HG03442 (cell line): Measurements from ENCODE around the gene HOXC6.

Experiments used
- ATAC-seq: cut with Tn5 transposase; IDR thresholded peaks from one replicate; pipeline ENCODE4 v1.9.1; 2021; ENCODE audit warnings: mild to moderate bottlenecking, moderate library complexity; ENCODE audit not compliant: unreplicated experiment

Gene HOXC6

DNA sequence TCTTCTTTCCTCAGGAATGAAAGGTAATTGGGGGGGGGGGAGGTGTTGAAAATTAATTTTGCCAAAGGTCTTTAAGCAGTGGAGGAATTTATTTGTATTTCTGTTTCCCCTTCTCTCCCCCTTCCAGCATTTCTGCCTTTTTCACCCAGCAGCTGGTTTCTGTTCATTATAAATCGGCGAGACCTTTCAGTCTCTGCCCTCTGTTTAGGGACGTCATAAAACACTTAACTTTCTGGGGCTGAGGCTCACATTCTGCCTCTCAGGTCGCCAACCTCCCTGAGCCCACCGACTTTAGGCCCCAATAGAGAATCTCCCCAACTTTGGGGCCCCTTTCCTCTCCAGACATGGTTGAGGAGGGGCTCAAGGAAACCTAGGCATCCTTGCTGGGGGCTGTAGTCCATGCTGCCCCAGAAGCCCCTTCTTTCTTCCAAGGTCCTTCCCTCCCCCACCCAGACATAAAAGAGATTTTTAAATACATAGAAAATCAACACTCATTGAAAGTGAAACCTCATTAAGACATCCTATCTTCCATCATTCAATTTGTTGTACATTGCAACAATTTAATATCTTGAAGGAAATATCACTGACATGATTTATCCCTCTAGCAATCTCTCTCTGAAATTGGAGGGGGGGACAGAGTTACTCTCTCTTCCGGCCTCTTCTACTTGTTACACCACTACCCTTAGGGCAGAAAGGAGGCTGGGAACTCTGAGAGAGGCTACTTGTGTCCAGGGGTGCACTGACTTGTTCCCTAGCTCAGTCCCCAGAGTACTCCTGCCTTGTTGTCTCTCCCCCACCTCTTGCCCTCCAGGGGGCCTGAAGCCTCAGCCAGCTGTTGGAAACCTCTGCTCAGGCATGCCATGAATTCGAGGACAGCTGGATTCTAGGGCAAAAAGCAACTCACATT lies 2.5 kb upstream of the HOXC6 start:
- no peak for ATAC-seq

DNA sequence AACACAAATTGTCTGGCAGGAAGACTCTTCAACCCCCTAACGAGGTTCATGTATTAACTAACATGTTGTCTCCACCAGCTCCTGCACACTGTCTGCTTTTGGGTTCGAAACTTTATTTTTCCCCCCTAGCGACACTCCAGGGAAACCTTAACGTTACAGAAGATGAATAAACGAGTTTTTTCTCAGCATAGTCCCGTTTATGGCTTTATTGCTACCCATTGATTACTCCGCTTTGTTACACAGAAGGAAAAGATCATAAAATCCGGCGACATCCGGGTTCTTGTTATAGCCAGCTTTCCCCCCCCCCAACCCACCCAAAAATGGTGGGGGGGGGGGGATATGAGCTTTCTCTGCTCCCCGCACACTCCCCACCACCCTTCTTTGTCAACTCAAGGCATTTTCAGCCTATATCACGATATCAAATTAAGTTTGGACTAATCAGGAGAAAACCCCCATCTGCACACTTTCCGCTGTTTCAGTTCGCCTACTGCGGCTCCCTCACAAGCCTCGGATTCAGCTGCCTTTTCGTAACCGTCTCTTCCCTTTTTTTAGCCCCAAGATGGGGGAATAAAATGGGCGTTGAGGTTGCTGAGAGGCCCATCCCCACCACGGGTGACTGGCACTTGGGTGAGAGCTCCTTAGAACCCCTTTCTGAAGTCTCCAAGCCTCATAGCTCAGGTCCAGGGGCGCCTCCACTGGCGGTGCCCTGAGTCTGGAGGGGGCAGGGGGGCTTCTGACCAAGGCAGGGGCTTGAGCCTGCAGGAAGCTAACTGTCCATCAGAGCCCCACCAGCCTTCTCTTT lies 1.4 kb upstream of the HOXC6 start:
- ATAC-seq, result no peak

GRCh38 chr12:54027442-54027786 lies 826 bp upstream of the HOXC6 start:
- ATAC-seq, result no peak

- ATAC-seq, result no peak
Observed at GRCh38 chr12:54029529-54030441, 1.5 kb downstream of the HOXC6 start.

DNA sequence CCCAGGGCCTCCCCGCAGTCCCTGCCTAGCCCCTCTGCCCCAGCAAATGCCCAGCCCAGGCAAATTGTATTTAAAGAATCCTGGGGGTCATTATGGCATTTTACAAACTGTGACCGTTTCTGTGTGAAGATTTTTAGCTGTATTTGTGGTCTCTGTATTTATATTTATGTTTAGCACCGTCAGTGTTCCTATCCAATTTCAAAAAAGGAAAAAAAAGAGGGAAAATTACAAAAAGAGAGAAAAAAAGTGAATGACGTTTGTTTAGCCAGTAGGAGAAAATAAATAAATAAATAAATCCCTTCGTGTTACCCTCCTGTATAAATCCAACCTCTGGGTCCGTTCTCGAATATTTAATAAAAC lies 2.2 kb downstream of the HOXC6 start:
- ATAC-seq, result no peak

GRCh38 chr12:54030889-54031471 lies 2.7 kb downstream of the HOXC6 start:
- ATAC-seq, result no peak

DNA sequence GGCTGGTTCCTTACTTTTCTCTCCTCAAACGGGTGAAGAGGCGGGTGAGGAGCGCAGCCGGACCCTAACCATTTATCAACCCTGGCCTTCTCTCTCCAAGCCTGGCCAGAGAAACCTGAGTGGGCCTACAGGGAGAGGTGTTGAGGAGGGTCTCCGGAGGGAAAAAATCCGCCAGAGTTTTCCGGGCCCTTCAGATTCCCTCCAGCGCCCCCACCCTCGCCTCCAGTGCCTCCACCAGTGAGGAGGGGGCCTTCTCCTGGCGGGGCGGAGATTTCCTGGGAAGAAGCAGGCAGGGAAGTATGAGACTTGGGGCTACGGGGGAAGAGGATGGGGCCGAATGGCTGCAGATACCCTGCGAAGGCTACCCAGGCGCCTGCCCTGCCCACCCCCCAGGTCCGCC lies 3.2 kb downstream of the HOXC6 start:
- no peak for ATAC-seq

- ATAC-seq, result no peak
Observed at GRCh38 chr12:54032086-54032619, 3.9 kb downstream of the HOXC6 start.

GRCh38 chr12:54032627-54033100 lies 4.4 kb downstream of the HOXC6 start, which contains the start of gene HOXC5:
Gene HOXC5 (plus strand): TSS chr12:54033050. CDS start chr12:54033123, 73 bp downstream.
- ATAC-seq, result no peak

DNA sequence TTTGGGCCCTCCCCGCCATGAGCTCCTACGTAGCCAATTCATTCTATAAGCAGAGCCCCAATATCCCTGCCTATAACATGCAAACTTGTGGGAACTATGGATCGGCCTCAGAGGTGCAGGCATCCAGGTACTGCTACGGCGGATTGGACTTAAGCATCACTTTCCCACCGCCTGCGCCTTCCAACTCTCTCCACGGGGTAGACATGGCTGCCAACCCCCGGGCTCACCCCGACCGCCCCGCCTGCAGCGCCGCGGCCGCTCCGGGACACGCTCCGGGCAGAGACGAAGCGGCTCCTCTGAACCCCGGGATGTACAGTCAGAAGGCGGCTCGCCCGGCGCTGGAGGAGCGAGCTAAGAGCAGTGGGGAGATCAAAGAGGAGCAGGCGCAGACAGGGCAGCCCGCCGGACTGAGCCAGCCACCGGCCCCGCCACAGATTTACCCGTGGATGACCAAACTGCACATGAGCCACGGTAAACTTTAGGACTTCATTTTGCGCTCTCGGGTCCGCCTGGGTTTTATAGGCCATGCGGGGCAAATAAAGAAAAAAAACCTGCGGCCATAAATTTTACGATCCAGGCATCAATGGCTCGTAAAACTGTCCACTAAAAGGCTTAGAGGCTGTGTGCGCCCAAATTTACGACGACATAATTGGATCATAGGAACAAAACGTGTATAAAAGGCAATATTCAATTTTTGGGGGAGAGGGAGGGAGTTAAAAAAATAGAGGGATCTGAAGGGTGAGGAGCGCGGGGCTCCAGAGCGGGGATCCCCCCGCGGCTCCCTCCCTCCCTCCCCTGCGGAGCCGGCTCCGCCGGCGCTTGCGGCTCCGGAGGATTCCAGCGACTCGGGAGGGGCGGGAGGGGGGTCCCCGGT lies 5.1 kb downstream of the HOXC6 start:
- no peak for ATAC-seq

DNA sequence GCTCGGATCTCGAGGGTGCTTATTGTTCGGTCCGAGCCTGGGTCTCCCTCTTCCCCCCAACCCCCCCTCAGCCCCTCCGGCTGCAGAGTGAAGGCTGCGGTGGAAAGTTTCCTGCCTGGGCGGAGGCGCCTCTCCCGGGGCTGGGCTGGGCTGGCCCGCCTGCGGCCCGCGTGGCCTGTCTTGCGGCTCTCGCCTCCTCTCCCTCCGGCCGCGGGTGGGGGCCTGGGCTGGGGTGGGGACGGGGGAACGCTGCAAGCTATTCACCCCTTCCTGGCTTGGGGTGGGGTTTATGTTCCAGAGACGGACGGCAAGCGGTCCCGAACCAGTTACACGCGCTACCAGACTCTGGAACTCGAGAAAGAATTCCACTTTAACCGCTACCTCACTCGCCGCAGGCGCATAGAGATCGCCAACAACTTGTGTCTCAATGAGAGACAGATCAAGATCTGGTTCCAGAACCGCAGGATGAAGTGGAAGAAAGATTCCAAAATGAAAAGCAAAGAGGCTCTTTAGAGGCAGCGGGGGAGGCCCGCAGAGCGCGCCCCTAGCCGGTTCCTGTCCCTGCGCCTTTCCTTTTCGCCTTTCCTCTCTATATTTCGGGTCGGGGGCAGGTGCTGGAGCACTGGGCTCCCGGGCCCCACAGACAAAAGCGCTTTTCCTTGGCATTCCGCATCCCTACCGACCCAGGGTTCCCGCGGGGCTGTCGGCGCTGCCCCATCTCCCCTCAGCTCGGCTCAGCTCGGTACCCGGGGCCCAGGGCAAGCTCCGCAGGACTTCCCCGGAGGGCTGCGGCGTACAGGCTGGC lies 5.9 kb downstream of the HOXC6 start:
- ATAC-seq, result no peak

DNA sequence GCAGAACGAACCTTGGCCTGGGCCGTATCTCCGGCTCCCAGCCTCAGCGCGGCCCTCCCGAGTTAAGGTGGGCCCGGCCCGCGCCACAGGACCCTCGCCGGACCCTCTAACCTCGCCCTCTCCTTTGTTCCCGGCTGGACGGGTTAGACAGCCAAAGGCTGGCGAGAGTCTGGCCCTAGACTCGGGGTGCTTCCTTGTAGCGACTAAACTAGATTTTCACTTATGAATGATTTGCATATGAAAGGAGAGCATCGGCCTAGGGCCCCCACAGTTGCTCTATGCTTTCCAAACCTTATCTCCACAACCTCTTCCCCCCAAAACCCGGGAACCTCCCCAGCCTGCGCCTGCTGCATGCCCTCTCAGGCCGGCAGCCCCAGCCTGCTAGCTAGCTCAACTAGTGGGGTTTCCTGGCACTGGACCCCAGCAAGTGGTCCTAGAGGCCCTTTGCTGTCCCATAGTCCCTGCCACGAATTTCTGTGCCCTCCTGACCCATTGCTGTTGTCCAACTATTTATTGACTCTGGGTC lies 6.6 kb downstream of the HOXC6 start:
- no peak for ATAC-seq

DNA sequence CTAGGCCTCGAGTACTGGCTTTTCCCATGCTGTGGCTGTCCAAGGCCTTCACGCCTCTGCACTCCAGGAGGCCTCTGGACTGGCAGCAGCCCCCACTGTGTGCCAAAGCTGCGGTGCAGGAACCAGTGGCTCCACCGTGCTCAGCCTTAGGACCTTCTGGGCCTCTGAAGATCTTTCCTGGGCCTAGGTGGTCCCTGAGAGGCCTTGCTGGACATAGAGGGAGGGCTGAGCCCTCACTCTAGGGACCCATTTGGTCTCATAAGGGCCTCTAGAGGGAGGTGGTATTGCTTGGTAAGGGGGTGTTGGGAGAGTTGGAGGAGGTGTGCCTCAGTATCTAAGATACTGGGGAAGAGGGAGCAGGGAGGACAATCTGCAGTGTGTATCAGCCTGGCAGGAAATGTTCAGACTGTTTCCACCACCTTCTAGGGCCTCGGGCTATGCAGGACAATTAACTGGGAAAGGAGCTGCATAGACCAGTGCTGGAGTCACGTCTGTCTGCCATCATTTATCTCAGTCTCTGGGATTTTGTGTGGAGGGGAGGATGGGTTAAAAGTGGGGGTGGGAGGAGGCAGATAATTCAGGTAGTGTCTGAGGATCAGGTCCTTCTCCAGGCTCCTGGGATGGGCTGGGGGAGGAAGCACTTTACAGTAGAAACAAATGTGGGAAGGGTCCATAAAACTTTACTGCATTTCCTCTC lies 7.5 kb downstream of the HOXC6 start:
- ATAC-seq, result no peak

- no peak for ATAC-seq
Observed at GRCh38 chr12:54036620-54037359, 8.6 kb downstream of the HOXC6 start.

DNA sequence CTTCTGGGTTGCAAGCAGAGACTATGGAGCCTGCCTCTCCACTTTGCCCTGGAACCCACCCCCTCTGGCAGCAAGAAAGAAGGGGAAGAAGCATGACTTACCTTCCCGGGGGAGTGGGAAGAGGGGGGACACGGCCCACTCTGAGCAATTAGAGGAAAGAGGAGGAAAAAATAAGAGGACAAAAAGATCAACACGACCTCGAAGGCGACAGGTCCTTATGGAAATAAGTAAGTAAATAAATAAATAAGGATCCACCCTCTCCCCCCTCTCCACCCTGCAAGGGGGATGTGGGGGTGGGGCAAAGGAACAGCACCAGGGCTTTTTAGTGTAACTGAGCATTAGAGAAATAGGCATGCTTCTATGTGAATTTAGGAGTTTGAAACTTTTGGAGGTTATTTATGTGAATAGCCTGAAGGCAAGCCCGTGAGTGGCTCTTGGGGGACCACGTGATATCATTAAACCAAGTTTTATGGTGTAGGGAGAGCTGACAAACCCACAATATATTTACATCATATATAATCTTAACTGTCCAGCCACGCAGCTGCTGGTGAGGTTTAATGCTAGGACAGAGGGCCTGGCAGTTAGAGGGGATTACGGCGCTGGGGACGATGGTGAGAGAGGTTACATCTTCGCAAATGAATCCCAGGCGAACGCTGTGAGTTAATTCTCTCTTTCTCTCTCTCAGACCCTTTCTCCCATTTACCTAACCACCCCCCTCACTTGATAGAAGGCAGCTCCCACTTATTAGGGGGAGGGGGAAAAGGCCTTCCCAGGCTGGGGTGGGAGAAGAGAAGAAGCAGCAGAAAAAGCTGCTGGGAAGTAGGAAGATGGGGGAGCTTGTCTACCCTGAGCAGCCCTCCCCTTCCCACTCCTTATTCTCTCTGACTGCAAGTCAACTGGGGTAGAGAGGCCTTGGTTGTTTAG lies 9.4 kb downstream of the HOXC6 start:
- ATAC-seq, result no peak
